HG03097 (cell line): ENCODE results near the gene DACT2.
"Not testable (repeated sequence)": the region's sequence is repeated elsewhere in the genome, so short reads cannot be mapped to it uniquely, and the experiment has no call there.

Source experiments
- ATAC-seq: cut with Tn5 transposase; IDR thresholded peaks from one replicate; pipeline ENCODE4 v1.9.1; 2021; ENCODE audit not compliant: unreplicated experiment, low FRiP score

DACT2 gene

GRCh38 chr6:168305096-168305749, 14.4 kb downstream of the DACT2 start:
- ATAC-seq: no peak

DNA sequence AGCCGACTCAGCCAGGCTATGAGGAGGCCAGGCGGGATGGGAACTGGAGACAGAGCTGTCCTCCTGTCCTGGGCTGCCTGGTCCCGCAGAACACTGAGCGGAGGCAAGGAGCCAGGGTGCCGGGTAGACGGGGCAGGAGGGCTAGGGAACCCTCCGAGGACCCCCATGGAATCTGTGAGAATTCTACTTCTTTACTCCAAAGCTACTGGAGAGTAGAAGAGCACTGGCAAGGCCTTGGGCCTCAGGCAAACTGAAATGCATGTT, 14.9 kb downstream of the DACT2 start:
- no peak for ATAC-seq

GRCh38 chr6:168303982-168304751, 15.4 kb downstream of the DACT2 start:
- no peak for ATAC-seq

DNA sequence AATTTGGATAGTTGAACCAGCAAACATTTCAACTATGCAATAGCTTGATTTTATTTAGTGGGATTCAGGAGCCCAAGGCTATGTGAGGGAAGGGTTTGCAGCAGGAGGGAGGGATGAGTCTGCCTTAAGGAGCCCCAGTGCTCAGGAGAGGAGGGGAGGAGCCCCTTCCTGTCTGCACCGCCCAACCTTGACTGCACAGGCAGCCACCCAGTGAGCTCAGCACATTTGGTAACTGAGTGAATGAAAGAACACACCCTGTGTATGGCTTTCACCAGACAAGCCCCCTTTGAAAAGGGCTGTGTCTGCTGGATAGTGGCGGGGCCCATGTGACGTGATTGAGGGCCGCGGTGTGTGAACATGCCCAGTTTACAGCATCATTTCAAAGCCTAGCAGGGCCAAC, 17.0 kb downstream of the DACT2 start:
- ATAC-seq: no peak

GRCh38 chr6:168301648-168302398, 17.8 kb downstream of the DACT2 start:
- no peak for ATAC-seq

- no peak for ATAC-seq
Measured at GRCh38 chr6:168300975-168301647, 18.5 kb downstream of the DACT2 start.

DNA sequence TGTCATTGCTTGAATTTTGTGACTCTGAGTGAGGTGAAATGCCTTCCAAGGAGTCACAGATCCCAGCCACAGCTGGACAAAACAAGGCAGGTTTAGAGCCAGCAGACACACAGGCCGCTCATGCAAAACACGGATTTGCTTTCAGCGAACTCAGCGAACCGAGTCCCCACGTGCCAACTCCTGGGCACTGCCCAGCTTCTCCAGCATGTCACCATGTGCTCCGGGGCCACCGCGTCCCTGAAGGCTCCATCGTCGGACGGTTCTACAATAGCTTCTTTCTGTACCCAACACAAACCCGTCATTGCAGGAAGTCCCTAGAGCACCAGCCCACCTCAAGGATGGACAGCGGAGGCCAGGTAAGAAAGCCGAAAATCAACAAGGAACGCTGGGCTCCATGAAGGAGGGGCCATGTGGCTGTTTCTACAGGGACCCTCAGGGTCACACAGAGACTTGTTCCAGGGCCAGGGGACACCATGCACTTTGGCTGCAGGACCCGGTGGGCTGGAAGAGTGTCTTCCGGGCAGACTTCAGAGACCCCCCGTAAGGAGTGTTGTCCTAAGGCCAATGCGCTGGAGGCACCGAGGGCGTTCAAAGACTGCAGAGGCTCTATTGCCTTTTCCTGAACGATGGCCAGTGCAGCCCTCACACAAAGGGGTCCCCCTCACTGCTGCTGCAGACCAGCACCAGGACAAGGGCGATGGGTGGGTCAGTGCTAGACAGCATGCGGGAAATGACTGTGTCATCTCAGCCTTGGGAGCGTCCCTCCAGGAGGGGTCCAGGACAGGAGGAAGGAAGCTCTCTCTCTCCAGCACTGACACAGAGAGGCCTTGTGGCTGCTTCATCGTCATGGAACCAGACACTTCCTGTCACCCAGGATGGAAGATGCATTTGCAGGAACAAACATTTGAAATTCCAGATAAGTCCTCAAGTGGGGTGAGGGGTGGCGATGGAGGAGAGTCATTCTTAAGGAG, 19.8 kb downstream of the DACT2 start:
- ATAC-seq: no peak

DNA sequence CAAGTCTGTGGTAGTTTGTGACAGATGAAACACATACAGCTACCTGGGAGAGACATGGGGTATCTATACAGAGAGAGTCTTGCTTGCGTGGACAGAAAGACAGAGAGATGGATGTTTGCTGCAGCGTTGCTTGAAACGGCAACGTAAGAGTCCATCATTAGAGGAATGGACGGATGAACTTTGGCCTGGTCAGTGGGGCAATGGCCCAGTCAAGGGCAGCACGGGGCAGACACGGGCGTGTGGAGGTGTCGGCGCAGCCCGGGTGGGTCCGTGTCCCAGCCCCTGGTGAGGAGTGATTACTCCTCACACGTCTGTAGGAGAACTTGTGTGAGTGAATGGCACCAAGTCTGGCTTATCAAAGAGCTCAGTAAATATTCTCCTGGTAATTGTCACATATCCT, 21.9 kb downstream of the DACT2 start:
- ATAC-seq: no peak

DNA sequence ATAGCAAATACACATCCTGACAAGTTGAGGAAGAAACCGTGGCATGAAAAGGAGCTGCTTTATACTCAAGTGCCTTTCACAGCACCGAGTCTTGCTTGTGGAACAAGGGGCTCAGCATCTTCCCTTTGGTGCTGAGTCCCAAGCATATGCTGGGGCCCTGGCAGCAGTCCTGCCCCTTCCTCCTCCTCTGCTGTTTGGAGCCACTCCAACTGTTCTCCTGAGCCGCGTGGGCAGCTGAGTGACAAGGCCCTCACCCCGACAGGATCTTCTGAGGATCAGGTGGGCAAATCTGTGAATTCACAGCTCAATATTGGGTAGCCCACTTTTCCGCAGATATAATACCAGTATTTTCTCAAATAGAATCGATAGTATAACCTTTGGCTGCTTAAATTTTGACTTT, 24.7 kb downstream of the DACT2 start:
- ATAC-seq: no peak

GRCh38 chr6:168293636-168294530, 25.7 kb downstream of the DACT2 start:
- no peak for ATAC-seq

GRCh38 chr6:168292826-168293225, 26.8 kb downstream of the DACT2 start:
- ATAC-seq: no peak

GRCh38 chr6:168291450-168291849, 28.1 kb downstream of the DACT2 start:
- no peak for ATAC-seq

DNA sequence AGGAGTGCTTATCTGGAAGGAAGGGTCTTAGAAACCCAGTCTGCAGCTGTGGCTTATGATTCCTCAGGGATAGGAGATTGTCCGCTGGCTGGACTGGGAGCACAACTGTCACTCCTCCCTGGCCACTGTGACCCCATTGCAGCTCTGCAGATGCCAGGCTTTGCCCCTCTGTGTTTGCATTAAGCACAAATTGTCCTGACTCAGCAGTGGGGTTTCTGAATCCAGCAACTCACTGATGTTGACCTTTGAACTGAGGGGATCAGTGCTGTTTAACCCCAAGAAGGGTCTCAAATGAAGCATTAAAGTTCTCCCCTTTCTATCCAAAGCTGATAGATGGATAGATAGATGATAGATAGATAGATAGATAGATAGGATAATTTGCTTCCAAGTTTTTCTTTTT, 29.5 kb downstream of the DACT2 start:
- no peak for ATAC-seq

DNA sequence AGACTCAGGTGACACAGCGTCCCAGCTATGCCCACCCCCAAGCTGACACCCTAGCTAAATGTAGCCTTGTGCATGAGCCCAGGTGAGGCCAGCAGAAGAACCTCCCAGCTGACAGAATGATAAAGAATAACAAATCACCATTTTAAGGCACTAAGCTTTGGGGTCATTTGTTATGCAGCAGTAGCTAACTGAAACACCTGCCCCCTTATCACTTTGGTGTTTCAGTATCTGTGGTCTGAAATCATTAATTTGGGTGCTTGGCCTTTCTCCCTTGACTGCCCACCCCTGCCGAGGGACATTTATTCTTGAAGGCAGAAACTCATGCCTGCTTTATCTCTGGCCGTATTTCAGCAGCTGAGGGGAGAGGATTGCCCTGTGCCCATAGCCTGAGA, 30.0 kb downstream of the DACT2 start:
- ATAC-seq: no peak

GRCh38 chr6:168288781-168289570, 30.6 kb downstream of the DACT2 start:
- no peak for ATAC-seq

DNA sequence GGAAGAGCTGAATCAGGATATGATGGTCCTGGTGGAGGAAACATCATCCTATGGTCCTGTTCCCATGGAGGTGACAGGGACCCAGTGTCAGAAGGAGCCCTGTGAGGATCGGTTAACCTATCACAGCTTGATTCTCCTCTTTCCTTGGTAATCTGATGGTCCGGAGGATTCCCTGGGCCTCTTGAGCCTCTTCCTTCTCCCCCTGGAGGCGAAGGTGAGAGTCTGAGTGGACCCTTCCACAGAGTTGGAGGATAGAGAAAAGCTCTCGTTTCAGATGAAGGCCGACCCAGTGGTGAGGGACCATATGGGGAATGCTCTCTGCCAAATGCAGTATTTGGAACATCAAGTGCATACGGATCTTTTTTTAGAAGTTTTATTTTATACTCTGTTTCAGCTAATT, 32.1 kb downstream of the DACT2 start:
- ATAC-seq: not testable (repeated sequence)

DNA sequence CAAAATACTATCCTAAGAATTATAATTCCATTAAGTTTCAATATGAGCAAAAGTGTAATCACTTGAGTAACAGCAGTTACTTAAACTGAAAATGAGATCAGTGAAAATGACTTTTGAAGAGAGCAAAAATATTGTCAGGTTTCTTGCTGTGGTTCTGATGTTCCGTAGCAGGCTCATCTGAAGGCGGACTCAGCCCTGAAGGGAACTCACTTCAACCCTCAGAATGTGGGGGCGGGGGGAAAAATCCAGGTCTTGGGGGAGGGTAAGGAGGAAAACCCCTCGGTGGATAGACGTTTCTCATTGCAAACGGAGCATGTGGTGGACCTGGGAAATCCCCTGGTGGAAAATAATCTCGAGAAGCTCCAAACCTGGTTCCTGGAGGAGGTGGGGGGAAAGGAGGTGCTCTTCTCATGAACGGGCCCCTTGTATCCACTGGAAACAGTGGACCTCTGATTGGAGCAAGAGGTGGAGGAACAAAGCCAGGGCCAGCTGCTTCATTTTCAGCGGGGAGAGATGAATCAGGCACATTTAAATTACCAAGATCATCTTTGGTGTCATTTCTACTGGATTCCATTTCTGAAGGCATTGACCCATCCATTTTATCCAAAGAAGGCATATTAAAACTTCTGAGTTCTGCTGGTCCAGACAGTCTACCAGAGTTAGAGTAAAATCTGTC, 32.7 kb downstream of the DACT2 start:
- ATAC-seq: not testable (repeated sequence)

DNA sequence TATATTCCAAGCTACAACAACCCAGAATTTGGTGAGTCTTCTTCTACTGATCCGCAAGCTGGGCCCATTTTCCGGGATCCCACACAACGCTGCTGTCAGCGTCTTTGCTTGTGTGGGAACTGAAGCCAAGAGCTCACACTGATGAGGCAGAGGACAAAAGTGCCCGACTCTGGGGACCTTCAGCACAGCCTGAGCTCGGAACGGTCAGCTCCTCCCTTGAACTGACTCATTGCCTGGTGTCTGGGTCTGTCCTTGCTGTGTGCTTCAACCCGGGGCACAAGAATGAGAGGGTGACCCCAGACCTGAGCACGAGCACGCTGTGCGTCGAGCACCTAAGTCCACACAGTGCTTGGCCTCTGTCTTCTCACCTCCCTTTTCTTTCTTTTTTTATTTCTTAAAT, 33.5 kb downstream of the DACT2 start:
- ATAC-seq: no peak
